OCI-LY1 (cell line): ENCODE data around the gene KLF18.

ENCODE experiments used
- CTCF ChIP-seq: fragments of 200-600 bp; sonication (generic), shearing (Covaris generic); IDR thresholded peaks from 2 replicates; pipeline ENCODE4 v1.5.1; 2017; ENCODE audit warnings: mild to moderate bottlenecking, antibody characterized with exemption, low read length, moderate library complexity, mixed read lengths
- EZH2 ChIP-seq: fragments of 200-600 bp; sonication (generic), shearing (Covaris generic); IDR thresholded peaks from 2 replicates; pipeline ENCODE4 v1.8.0; 2017; ENCODE audit warnings: borderline replicate concordance, mixed run types, mild to moderate bottlenecking, antibody characterized with exemption, low read length, moderate library complexity, mixed read lengths

GRCh38 chr1:44103270-44104131 lies 37.9 kb downstream of the KLF18 start:
- TF ChIP-seq CTCF (no peak), EZH2 (no peak)
